Stimulated activated CD8-positive, alpha-beta memory T cell treated with anti-CD3 and anti-CD28 coated beads, Interleukin-2, amount 100 ng/mL, for 48 hours (primary cell): ENCODE results near the gene AP4B1.
A peak's percentile ranks its signal among the peaks of the same experiment; 100 is the strongest.
"Not testable (repeated sequence)": the region's sequence is repeated elsewhere in the genome, so short reads cannot be mapped to it uniquely, and the experiment has no call there.

Experiments
- DNase-seq, 2 donors: peaks; one replicate each; pipeline ENCODE4 v3.0.0-alpha.2; 2020; ENCODE audit warnings: low read depth in 2 of 2

The AP4B1 gene

DNA sequence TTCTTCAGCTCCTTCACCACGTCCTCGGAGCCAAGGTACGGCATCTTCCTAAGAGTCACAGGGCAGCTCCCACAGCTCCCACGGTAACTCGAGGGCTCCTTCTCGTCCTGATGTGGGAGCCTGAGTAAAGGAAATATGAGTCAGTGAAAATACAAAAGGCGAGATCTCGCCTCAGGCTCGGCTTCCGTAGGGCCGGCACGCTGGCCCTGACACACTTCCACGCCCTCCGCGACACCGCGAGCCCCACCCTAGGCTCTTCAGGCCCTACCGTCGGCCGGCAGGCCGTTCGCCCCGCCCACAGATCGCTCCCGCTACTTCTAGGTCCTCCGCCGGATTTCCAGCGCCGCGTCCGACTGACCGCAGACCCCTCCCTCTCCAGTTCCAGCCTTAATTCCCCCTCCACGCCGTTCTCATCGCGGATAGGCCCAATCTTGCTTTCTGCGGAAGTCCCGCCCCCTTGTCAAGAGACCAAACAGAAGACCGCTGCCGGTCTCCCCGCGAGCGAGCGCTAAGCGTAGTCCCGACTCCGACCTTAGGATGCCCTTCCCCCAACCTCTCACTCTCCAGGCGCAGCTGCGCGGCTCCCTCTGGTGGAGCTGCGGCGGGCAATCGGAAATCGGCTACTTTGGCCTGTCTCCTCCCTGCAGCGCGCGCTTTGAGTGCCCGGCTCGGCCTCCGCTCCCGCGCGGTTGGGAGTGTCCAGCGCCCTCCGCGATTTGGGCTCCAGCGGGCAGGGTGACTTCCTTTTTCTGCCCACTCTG is at the start of gene AP4B1, which contains the start of gene DCLRE1B:
Gene AP4B1, minus strand, starts transcription at position 126 of the 761 bp plus-strand sequence. Its CDS starts 82 bp downstream, at position 44.
Gene DCLRE1B, plus strand, starts transcription at position 653 of the 761 bp plus-strand sequence. CDS start 261 bp downstream, outside the sequence.
- peak; percentile 97 to 99 for DNase-seq

DNA sequence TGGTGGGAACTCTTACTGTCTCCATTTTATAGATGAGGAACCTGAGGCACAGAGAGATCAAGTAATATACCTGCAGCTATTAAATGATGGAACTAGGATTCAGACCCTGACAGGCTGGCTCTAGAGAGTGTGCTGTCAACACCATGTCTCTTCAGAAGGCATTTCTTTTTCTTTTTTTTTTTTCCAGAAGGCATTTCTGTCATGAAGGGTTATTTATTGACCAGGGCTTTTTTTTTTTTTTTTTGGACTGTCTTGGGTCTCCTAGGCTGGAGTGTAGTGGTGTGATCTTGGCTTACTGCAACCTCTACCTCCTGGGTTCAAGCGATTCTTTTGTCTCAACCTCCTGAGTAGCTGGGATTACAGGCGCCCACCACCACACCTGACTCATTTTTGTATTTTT is 47.1 kb upstream of the AP4B1 start:
- DNase-seq: no peak

DNA sequence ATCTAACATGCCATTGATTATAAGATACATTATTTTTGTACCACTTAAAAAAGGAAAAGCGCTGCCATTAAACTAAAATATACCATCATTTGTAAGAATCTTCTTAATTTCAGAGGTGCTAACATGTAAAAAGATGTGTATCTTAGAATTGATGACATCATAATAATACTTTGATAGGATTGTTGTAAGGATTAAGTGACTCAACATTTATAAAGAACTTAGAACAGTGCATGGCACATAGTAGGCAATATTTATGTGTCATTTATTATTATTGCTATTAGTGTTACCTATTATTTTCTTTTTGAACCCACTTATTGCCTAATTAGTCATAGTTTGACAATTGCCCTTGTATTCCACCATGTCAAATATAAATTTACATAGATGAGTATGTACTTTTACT is 46.3 kb upstream of the AP4B1 start:
- no peak for DNase-seq

DNA sequence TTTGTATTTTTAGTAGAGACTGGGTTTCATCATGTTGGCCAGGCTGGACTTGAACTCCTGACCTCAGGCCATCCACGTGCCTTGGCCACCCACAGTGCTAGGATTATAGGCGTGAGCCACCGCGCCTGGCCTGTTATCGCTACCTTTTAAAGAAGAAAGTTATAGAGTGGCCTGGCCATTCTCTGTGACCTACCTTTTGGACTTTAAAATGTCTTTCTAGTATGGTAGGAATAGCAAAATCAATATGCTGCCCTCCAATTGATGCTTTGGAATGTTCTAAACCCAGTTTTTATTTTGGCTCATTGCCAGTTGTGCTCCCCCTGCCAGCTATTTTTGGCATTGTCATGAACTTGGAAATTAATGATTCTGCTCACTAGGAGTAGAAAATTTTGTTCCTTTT is 44.4 kb upstream of the AP4B1 start:
- DNase-seq: no peak

DNA sequence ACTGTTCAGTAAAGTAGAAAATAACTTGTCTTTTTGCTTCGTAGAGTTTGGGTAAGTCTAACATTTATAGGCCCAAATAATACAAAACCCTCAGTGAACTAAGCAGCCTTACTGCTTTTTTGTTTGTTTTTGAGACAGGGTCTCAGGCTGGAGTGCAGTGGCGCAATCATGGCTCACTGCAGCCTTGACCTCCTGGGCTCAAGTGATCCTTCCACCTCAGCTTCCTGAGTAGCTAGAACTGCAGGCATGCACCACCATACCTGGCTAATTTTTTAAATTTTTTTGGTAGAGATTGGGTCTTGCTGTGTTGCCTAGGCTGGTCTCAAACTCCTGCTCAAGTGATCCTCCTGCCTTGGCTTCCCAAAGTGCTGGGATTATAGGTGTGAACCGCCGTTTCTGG is 43.6 kb upstream of the AP4B1 start:
- not testable (repeated sequence) for DNase-seq

DNA sequence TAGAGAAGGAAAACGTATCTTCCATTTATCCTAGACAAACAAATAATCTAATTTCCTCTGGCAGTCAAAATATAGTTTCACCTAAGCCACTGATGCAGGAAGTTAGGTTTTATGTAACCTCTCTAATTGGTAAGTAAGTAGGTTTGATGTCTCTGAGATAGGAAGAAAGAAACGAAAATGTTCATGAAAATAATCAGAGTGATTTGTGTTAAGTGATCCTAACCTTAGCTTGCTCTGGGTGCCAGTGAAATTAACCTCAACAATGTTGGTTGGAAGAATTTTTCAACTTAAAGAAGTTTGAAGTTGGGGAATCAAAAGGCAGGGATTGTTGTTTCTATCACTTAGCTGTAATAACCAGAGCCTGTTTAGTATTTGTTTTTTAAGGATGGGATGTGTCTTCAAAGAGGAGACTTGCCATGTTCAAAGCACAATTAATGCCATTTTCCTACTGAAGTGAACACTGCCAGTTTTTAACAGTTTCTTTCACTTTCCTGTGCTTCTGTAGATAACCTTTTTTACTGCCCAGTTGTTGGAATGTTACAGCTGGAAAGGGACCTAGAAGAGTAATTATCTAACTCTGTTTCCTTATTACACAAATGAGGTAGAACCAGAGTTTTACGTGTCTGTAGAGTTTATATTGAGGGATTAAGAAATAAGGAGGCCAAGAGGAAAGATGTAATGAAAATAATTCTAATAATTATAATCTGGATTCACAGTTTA is 42.9 kb upstream of the AP4B1 start:
- DNase-seq: no peak

DNA sequence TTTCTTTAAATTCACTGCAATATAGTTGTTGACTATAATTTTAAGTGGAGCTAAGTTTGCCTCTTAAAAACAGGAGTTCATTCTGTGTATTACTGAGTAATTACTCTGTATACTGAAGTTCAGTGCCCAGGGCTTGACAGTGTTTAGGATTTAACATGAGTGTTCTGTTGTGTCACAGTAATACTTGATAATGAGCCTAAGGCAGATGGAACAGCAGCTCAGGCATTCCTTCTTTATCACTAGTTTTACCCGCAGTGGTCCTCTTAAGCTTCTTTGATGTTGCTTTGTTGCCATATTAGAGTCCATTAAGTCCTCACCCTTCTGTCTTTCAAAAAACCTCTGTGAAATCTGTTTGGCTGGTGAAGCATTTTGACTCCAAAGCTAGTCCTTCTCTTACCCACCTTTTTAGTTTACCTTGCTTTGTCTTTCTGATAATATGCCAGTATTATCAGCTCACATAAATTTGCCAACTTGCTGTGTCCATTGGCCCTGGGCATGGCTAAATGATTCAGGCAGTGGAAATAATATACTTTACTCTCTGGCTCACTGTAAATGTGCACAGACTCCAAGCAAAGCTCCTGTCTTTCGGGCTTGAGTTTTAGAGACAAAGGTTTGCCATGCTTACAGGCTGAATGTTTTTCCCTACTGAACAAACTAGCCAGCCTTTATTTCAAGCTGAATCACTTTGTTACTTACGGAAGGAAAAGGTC is 42.2 kb upstream of the AP4B1 start:
- DNase-seq: no peak

DNA sequence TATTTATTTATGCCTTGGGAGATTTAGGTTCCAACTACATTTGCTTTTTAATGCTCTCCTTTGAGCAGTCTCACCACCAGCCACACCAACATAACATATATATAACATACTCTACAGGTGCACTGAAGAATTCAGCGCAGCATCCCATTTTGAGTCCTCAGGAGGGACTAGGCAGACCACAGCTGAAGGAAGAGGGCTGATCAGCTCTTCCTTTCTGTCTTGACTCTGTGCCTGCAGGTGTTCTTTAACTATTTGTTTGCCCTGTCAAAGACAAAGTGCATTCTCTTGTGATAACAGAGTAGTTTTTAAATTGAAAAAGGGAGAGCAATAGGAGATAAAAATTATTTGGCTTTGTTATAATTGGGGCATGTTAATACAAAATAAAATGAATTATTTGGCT is 41.5 kb upstream of the AP4B1 start:
- no peak for DNase-seq

DNA sequence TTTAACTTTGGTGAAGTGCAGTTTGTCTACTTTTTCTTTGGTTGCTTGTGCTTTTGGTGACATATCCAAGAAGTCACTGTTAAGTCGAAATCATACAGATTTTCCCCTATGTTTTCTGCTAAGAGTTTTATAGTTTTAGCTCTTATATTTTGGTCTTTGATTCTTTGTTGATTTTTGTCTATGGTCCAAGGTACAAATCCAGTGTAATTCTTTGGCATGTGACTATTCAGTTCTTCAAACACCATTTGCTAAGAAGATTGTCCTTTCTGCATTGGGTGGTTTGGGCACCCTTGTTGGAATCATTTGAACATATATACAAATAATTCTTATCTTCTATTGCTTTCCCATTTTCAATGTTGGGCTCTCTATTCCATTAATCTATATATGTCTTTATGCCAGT is 40.7 kb upstream of the AP4B1 start:
- no peak for DNase-seq

DNA sequence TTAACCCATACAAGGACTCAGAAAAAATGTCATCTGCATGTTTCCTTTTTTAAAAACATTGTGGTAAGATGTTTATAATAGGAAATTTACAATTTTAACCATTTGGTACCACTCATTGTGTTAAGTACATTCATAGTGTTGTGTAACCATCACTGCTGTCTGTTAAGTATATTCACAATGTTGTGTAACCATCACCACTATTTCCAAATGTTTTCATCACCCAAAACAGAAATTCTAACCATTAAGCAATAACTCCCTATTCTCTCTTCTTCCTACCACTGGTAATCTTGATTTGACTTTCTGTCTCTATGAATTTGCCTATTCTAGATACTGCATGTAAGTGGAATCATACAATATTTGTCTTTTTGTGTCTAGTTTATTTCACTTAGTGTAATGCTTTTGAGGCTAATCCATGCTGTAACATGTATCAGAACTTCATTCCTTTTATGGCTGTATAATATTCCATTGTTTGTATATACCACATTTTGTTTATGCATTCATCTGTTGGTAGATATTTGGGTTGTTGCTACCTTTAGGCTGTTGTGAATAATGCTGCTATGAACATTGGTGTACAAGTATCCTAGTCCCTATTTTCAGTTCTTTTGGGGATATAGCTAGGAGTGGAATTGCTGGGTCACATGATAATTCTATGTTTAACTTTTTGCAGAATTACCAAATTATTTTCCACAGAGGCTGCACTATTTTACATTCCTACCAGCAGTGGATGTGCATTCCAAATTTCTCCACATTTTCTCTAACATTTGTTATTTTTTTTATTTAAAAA is 38.6 kb upstream of the AP4B1 start:
- no peak for DNase-seq

DNA sequence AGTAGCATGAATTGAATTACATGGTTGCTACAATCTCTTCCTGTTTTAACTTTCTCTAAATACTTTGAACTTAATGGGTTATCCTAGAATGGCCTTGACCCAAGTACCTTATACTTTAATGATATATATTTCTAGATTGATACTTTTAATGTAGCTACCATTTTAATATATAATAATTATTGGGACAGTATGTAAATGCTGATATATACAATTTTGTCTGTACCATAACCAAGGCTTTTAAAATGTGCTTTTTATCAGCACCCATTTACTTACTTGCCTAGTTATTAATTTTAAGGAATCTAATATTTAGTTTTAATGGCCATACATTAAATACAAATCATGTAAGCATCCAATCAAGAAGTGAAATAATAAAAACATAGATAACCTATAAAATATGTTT is 37.9 kb upstream of the AP4B1 start:
- DNase-seq: no peak

DNA sequence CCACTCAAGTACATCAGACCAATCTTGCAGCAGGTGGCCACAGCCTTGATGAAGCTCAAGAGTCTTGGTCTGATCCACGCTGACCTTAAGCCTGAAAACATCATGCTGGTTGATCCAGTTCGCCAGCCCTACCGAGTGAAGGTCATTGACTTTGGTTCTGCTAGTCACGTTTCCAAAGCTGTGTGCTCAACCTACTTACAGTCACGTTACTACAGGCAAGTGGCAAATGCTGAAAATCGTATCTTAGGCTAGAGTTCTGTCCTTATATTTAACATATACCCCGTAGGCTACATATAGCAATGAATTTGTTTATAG is 36.6 kb upstream of the AP4B1 start:
- DNase-seq: no peak

DNA sequence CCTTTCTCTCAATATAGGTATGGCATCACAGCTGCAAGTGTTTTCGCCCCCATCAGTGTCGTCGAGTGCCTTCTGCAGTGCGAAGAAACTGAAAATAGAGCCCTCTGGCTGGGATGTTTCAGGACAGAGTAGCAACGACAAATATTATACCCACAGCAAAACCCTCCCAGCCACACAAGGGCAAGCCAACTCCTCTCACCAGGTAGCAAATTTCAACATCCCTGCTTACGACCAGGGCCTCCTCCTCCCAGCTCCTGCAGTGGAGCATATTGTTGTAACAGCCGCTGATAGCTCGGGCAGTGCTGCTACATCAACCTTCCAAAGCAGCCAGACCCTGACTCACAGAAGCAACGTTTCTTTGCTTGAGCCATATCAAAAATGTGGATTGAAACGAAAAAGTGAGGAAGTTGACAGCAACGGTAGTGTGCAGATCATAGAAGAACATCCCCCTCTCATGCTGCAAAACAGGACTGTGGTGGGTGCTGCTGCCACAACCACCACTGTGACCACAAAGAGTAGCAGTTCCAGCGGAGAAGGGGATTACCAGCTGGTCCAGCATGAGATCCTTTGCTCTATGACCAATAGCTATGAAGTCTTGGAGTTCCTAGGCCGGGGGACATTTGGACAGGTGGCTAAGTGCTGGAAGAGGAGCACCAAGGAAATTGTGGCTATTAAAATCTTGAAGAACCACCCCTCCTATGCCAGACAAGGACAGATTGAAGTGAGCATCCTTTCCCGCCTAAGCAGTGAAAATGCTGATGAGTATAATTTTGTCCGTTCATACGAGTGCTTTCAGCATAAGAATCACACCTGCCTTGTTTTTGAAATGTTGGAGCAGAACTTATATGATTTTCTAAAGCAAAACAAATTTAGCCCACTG is 36.0 kb upstream of the AP4B1 start:
- DNase-seq: peak; percentile 37 to 41

DNA sequence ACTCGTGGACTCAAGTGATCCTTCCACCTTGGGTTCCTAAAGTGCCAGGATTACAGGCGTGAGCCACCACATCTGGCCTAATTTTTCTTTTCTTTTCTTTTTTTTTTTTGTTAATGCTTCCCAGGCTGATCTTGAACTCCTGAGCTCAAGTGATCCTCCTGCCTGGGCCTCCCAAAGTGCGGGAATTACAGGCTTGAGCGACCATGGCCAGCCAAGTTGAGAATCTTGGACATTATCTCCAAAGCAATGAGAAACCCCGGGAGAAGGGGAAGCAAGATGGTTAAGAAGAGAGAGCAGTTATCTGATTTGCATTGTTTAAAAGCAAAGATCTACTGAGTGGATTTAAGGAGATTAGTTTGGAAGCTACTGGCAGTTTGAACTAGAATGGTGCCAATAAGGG is 33.6 kb upstream of the AP4B1 start:
- no peak for DNase-seq

DNA sequence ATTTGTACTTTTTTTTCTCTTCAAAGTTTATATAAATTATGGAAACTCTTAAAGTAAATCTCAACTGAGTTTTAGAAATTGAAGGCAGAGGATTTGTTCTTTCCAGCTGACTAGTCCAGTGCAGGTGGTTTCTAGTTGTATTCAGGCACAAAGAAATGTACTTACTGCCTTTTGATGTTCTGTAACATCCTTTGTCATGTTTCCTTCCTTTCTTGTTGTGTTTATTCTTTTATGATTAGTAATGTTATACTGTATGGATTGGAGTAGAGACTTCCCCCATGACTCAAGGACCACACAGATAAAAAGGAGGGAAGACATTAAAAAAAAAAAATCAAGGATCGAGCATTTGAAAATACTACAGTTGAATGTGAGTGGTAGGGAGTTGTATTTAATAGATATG is 32.5 kb upstream of the AP4B1 start:
- no peak for DNase-seq

DNA sequence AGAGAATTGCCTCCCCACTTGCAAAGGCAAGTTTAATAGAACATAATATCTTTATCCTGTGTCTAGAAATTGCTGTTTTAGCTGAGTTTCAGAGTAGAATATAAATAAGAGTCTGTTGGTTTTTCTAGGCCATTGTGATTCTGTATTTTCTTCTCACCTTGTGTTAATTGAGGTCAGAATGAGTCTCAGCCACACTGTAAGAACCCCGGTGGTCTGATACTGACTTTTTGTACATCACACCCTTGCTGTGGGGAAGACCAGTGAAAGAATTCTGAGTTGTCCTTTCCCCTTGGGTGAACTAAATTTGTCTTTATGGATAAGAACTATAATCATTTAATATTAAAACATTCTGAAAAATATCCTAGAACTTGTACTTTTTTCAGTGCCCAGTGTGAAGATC is 31.4 kb upstream of the AP4B1 start:
- DNase-seq: no peak

DNA sequence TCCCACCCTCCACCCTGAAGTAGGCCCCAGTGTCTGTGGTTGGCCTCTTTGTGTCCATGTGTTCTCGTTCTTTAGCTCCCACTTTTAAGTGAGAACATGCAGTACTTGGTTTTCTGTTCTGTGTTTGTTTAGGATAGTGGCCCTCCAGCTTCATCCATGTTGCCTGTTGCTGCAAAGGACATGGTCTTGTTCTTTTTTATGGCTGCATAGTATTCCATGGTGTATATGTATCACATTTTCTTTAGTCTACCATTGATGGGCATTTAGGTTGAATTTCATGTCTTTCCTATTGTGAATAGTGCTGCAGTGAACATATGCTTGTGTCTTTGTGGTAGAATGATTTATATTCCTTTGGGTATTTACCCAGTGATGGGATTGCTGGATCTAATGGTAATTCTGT is 30.6 kb upstream of the AP4B1 start:
- no peak for DNase-seq

DNA sequence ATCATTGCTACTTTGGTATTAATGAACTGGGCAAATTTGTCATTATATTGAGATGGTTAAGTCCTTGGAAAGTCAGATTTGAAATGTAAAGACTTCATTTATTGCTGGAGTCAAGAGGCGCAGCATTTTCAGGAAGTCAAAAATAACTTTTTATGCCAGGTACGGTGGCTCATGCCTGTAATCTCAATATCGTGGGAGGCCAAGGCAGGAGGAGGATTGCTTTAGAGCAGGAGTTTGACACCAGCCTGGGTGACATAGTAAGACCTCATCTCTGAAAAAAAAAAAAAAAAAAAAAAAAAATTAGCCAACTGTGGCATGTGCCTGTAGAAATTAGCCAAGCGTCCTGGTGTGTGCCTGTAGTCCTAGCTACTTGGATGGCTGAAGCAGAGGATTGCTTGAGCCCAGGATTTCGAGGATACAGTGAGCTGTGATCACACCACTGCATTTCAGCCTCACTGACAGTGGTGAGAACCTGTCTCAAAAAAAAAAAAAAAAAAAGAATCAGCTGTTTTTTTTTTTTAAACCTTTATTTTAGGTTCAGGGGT is 30.0 kb upstream of the AP4B1 start:
- no peak for DNase-seq

DNA sequence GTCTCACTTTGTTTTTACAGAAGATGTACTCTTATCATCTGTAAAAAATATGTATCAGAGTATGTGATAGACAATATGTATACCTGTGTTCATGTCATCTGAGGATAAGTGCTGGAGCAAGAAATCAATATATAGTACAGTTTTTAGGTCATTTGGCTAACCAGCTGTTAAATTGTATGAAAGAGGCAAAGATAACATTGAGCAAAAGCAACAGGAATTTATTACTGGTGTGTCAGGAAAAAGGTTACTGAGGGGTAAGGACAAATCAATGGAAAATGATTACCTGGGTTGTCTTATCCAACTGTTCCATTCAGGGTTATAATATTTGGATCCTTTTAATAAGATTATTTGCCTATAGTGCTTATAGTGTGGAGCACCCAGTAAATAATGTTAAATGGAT is 29.4 kb upstream of the AP4B1 start:
- no peak for DNase-seq

DNA sequence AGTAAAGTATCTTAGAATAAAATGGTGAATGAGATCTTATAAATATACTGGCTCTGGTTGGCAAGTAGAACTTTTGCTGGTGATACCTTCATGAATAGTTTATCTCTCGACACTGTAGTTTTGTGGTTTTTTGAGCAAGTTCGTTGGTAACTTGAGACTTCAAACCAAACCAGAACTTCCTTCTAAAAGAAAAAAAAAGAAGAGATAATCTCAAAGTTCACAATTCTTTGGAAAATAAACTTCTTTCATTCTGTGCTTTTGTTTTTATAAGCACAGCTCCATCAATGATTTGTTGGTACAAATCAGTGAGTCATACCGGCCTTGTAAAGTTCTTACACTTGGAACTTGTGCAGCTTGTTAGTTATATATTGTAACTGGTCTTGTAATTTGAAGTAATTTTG is 26.9 kb upstream of the AP4B1 start:
- DNase-seq: no peak
